ENCODE data around the gene ARHGEF3.
"Not testable (repeated sequence)": the region's sequence is repeated elsewhere in the genome, so short reads cannot be mapped to it uniquely, and the experiment has no call there.

The ARHGEF3 gene

DNA sequence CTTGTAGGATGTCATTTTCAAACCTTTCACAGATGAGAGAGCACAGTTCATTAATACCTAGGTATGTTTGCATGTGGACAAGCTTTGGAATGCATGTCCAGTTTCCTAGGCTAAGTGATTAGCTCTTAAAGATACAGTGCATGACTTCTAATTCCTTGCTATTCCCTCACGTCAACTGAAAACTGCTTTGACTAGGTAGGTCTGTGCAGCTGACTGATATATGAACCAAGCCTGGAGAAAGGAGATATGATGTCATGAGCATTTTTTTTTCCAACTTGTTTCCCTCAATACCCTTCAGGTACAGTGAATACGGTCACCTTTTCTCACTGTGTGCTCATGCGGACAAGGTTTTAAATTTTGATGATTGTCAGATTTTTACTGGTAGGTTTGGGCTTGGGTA lies 77.1 kb downstream of the ARHGEF3 start:
- no peak for TF ChIP-seq POLR2A (IDR thresholded peaks at IDR 0.05; ENCODE audit: low read depth, low read length)
- no peak for TF ChIP-seq TAF1 (IDR thresholded peaks at IDR 0.05; ENCODE audit: low read depth, low read length)
- TF ChIP-seq POU2F2 (IDR thresholded peaks at IDR 0.05; ENCODE audit: low read depth, low read length) = no peak
- no peak for TF ChIP-seq SPI1 (IDR thresholded peaks at IDR 0.05; ENCODE audit: low read depth, low read length)
- no peak for TF ChIP-seq POLR2AphosphoS5 (IDR thresholded peaks at IDR 0.05; ENCODE audit: low read depth, low read length)
- no peak for TF ChIP-seq PAX5 (IDR thresholded peaks at IDR 0.05; ENCODE audit: insufficient read depth, low read length, severe bottlenecking)
- FAIRE-seq (no peak), DNase-seq (ENCODE audit: insufficient read length, low spot score) (no peak)

DNA sequence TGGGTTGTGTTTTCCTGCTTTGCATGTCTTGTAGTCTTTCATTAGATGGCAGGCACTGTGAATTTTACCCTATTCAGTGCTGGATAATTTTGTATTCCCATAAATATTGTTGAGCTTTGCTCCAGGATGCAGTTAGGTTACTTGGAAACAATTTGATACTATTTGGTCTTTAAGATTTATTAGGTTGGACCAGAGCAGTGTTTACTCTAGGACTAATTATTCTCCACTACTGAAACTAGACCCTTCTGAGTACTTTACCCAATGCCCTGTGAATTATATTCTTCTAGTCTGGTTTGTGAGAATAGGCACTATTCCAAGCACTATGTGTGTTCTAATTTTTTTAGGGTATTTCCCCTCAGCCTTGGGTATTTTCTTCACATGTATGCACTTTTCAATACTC lies 80.9 kb downstream of the ARHGEF3 start:
- TF ChIP-seq SPI1 (IDR thresholded peaks at IDR 0.05; ENCODE audit: low read depth, low read length) (no peak), POU2F2 (IDR thresholded peaks at IDR 0.05; ENCODE audit: low read depth, low read length) (no peak), TAF1 (IDR thresholded peaks at IDR 0.05; ENCODE audit: low read depth, low read length) (no peak), PAX5 (IDR thresholded peaks at IDR 0.05; ENCODE audit: insufficient read depth, low read length, severe bottlenecking) (no peak), POLR2AphosphoS5 (IDR thresholded peaks at IDR 0.05; ENCODE audit: low read depth, low read length) (no peak), POLR2A (IDR thresholded peaks at IDR 0.05; ENCODE audit: low read depth, low read length) (no peak)
- no peak for DNase-seq (ENCODE audit: insufficient read length, low spot score)
- FAIRE-seq = peak; percentile 16

DNA sequence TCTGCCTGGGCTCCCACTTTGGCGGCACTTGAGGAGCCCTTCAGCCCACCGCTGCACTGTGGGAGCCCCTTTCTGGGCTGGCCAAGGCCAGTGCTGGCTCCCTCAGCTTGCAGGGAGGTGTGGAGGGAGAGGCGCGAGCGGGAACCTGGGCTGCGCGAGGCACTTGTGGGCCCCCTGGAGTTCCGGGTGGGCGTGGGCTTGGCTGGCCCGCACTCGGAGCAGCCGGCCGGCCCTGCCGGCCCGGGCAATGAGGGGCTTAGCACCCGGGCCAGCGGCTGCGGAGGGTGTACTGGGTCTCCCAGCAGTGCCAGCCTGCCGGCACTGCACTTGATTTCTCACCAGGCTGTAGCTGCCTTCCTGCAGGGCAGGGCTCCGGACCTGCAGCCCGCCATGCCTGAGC lies 82.9 kb downstream of the ARHGEF3 start:
- not testable (repeated sequence) for DNase-seq (ENCODE audit: insufficient read length, low spot score); FAIRE-seq

DNA sequence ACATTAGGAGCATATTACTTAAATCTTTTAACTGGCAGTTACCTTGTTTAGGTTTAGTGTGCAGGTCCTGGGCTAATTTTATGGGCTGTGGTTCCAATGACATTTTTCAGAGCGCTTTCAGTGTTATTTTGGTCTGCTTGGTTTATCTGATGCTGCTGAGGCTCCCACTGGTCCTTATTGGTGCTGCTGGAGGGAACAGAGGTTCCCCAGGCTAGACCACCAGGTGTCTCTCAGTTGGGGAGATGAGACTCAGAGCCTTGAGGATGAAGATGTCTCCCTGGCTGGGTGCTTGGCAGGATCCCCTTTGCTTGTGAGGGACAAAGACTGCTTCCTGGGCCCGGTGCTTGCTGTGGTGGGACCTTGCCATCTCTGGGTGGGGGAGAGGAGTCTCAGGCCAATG lies 90.4 kb downstream of the ARHGEF3 start:
- TF ChIP-seq SPI1 (IDR thresholded peaks at IDR 0.05; ENCODE audit: low read depth, low read length) (no peak), TAF1 (IDR thresholded peaks at IDR 0.05; ENCODE audit: low read depth, low read length) (no peak), POU2F2 (IDR thresholded peaks at IDR 0.05; ENCODE audit: low read depth, low read length) (no peak), POLR2AphosphoS5 (IDR thresholded peaks at IDR 0.05; ENCODE audit: low read depth, low read length) (no peak), PAX5 (IDR thresholded peaks at IDR 0.05; ENCODE audit: insufficient read depth, low read length, severe bottlenecking) (no peak), POLR2A (IDR thresholded peaks at IDR 0.05; ENCODE audit: low read depth, low read length) (no peak)
- DNase-seq (ENCODE audit: insufficient read length, low spot score) (no peak), FAIRE-seq (no peak)

DNA sequence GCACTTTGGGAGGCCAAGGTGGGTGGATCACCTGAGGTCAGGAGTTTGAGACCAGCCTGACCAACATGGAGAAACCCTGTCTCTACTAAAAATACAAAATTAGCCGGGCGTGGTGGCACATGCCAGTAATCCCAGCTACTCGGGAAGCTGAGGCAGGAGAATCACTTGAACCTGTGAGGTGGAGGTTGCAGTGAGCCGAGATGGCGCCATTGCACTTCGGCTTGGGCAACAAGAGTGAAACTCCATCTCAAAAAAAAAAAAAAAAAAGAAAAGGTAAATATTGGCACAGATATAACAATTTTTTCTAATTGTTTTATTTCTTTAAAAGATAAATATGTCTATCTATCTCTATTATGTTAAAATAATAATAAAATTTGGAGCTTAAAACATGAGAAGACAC lies 94.3 kb downstream of the ARHGEF3 start:
- FAIRE-seq; DNase-seq (ENCODE audit: insufficient read length, low spot score): not testable (repeated sequence)

DNA sequence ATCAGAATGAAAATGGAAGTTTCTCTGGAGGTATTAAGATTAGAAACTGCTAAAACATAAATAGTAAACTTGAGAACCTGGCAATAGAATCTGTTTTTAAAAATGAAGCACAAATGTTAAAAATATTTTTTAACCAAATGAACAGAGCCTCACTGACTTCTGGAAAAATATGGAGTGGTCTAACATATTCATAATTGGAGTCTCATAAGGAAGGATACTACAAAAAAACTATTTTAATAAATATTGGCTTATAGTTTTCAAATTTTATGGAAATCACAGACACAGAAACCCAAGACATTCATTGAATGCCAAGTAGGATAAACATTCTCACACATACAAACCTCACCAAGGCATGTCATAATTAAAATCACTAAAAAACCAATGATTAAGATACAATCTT lies 95.1 kb downstream of the ARHGEF3 start:
- TF ChIP-seq PAX5 (IDR thresholded peaks at IDR 0.05; ENCODE audit: insufficient read depth, low read length, severe bottlenecking) = no peak
- no peak for FAIRE-seq
- DNase-seq (ENCODE audit: insufficient read length, low spot score) = no peak

DNA sequence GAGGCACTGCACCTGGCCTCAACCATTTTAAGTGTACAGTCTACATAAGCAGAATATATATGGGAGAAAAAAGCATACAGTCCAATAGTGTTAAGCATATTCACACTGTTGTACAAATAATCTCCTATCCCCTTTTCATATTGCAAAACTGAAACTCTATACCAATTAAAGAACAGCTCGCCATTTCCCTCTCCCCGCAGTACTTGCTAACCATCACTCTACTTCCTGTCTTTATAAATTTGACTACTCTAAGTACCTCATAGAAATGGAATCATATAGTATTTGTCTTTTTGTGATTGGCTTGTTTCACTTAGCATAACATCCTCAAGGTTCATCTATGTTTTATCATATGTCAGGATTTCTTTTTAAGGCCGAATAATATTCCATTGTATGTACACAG lies 97.0 kb downstream of the ARHGEF3 start:
- FAIRE-seq = peak; percentile 87
- TF ChIP-seq TAF1 (IDR thresholded peaks at IDR 0.05; ENCODE audit: low read depth, low read length) (no peak), SPI1 (IDR thresholded peaks at IDR 0.05; ENCODE audit: low read depth, low read length) (peak; percentile 9; the same call in 1 of the 2 replicates), POLR2A (IDR thresholded peaks at IDR 0.05; ENCODE audit: low read depth, low read length) (no peak), POLR2AphosphoS5 (IDR thresholded peaks at IDR 0.05; ENCODE audit: low read depth, low read length) (no peak), PAX5 (IDR thresholded peaks at IDR 0.05; ENCODE audit: insufficient read depth, low read length, severe bottlenecking) (no peak), POU2F2 (IDR thresholded peaks at IDR 0.05; ENCODE audit: low read depth, low read length) (no peak)
- no peak for DNase-seq (ENCODE audit: insufficient read length, low spot score)

DNA sequence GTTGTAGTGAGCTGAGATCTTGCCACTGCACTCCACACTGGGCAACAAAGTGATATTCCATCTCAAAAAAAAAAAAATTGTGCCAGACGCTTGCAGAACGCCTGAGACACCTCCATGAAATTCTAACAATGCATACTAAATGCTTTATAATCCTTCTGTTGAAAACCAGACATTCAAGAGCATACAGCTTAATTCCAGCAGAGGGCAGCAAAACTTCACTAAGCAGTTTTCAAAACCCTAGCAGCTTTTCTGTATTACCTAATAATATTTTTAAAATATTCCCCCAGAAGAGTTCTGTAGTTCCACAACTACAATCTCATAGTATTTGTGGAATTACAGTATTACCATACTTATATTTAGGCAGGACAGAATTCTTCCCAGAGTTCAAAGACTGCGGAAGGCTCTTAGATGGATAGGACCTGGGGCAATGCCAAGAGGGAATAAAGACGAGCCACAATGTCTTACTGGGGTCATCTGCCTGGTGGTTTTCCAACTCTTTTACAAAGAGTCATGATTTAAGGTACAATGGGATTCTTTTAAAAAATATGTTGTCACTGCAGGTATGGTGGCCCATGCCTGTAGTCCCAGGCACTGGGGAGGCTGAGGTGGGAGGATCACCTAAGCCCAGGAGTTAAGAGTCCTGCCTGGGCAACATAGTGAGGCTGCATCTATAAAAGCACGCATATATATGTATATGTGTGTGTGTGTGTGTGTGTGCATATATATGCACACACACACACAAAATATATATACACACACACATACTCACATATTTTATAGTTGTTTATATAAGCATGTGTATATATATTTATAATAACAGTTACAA lies 99.0 kb downstream of the ARHGEF3 start:
- FAIRE-seq (peak; percentile 85), DNase-seq (ENCODE audit: insufficient read length, low spot score) (no peak)
- TF ChIP-seq PAX5 (IDR thresholded peaks at IDR 0.05; ENCODE audit: insufficient read depth, low read length, severe bottlenecking) (no peak), POLR2A (IDR thresholded peaks at IDR 0.05; ENCODE audit: low read depth, low read length) (no peak), POLR2AphosphoS5 (IDR thresholded peaks at IDR 0.05; ENCODE audit: low read depth, low read length) (no peak), SPI1 (IDR thresholded peaks at IDR 0.05; ENCODE audit: low read depth, low read length) (no peak), TAF1 (IDR thresholded peaks at IDR 0.05; ENCODE audit: low read depth, low read length) (no peak), POU2F2 (IDR thresholded peaks at IDR 0.05; ENCODE audit: low read depth, low read length) (no peak)

DNA sequence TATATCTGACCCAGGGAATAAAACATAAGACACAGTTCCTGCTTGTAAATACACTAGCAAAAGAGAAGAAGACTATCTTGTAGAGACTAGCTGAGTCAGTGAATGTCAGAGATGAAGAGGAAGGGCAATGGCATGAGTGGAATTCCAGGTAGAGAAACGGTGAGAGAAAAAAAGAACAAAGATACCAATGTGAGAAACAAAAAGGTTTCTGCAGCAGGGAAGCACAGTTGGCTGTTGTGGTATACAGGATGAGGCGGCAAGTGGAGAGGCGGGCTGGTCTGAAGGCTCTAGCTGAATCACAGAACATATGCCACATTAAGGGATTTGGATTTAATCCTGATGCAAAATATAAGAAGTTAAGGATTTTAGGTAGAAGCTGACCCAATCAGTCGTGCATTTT lies 101.6 kb downstream of the ARHGEF3 start:
- no peak for TF ChIP-seq TAF1 (IDR thresholded peaks at IDR 0.05; ENCODE audit: low read depth, low read length)
- TF ChIP-seq POLR2AphosphoS5 (IDR thresholded peaks at IDR 0.05; ENCODE audit: low read depth, low read length) = no peak
- no peak for TF ChIP-seq POU2F2 (IDR thresholded peaks at IDR 0.05; ENCODE audit: low read depth, low read length)
- TF ChIP-seq SPI1 (IDR thresholded peaks at IDR 0.05; ENCODE audit: low read depth, low read length) = no peak
- no peak for TF ChIP-seq POLR2A (IDR thresholded peaks at IDR 0.05; ENCODE audit: low read depth, low read length)
- no peak for TF ChIP-seq PAX5 (IDR thresholded peaks at IDR 0.05; ENCODE audit: insufficient read depth, low read length, severe bottlenecking)
- FAIRE-seq = no peak
- DNase-seq (ENCODE audit: insufficient read length, low spot score) = no peak

DNA sequence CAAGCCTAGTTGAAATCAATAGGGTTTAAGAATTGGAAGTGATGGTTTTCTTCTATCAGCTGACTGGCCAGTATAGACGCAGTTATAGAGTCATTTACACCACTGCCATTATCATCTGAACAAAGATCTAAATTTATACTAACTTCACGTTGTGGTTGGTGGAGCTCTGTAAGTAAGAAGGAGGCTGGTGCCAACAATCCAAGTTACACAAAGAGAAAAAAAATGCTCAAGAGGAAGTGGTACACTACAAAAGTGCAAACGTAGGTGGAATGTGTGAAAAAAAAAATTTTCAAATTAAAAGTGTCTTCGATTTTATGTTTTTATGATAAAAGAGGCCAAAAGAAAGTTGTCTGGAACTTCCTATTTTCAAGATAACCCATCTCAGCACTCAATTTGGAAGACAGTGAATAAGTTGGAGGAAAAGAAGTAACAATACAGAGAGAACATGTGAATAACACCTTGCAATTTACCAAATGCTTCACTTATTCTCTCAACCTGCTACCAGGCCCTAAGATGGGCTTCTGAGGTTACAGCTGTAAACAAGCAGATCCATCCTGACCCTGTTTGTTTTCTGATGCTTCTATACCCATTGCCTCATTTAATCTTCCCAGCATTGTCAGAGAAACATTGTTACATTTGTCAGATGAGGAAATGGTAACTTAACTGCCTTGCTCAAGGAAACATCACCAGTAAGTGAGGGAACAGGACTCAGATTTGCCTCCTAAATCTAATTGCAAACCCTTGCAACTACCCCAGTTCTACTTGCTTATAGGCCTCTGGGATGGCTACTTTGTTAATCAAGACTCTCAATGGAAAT lies 106.7 kb downstream of the ARHGEF3 start:
- peak; percentile 31; the same call in 1 of the 2 replicates for TF ChIP-seq SPI1 (IDR thresholded peaks at IDR 0.05; ENCODE audit: low read depth, low read length)
- TF ChIP-seq POU2F2 (IDR thresholded peaks at IDR 0.05; ENCODE audit: low read depth, low read length) = no peak
- no peak for DNase-seq (ENCODE audit: insufficient read length, low spot score)
- FAIRE-seq = peak; percentile 63
